ENCODE results near the gene DNAH8.

DNAH8 gene

DNA sequence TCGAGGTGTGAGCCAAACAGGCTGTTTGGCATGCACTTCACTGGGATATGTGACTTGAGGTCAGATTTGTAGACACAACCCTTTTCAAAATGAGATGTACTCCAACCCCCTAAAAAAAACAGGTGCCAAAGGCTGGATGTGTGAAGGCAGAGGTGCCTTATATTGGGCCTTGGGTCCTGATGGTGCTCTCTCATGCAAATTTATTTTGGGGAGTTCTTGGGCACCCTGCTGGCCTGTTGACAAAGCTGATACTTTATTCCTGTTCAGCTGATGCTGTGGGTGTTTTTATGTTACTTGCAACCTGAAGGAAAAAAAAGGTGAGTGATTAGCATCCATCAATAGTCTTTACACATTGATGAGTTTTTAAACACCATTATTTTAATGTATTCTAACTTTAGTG lies 121.5 kb downstream of the DNAH8 start:
- Histone ChIP-seq H3K9me3 (no peaks in the 10 kb centered on the region), H3K4me1 (ENCODE audit: control insufficient read depth in 1 of 2, insufficient read depth in 1 of 2, low read depth in 1 of 2, low read length in 1 of 2) (no peaks in the 10 kb centered on the region), H3K36me3 (no peaks in the 10 kb centered on the region), H3K4me3 (ENCODE audit: low read depth in 1 of 2, low read length in 1 of 2) (no peak overlapping the region), H3K27me3 (no peaks in the 10 kb centered on the region), H3K27ac (no peak overlapping the region)
- TF ChIP-seq CTCF (IDR thresholded peaks at IDR 0.05) = no peak

DNA sequence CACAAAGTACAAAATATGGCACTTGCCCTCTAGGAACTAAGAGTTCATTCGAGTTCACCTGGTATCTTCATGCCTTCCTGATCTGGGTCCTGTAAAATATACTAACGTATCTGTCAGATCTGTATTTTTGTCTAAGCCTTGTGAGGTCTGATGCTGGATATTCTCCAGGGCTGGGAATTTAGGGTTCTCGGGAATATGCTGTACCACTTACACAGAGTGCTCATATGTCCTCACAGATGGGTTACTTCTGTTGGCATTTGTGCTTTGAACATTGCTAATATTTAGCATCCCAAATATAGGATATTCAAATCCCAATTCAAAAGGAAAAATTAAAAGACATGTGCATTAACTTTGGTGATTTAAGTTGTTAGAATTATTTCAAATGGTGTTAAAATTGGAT lies 122.0 kb downstream of the DNAH8 start:
- H3K4me3 ChIP-seq (ENCODE audit: low read depth in 1 of 2, low read length in 1 of 2) = no peak overlapping the region
- no peaks in the 10 kb centered on the region for H3K27me3 ChIP-seq
- TF ChIP-seq CTCF (IDR thresholded peaks at IDR 0.05) = no peak
- no peak overlapping the region for H3K27ac ChIP-seq
- no peaks in the 10 kb centered on the region for H3K4me1 ChIP-seq (ENCODE audit: control insufficient read depth in 1 of 2, insufficient read depth in 1 of 2, low read depth in 1 of 2, low read length in 1 of 2)
- no peaks in the 10 kb centered on the region for H3K36me3 ChIP-seq
- no peaks in the 10 kb centered on the region for H3K9me3 ChIP-seq

DNA sequence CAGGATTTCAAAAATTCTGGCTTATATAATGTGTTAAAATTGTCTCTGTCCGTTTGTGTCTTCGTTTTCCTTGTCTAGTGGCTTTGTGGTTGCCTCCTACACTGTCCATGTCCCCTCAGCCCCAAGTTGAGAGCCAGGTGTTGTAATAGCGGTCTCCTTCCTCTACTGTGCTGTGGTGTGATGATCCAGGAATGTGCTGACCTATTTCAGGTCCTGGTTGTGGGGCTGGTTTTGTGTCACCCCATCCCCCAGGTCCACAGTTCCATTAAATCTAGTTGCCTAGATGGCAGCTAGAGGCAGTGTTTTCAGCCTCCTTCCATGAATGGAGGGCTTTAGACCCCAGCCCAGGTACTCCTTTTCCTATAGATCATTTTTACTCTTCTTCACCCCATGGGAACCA lies 128.7 kb downstream of the DNAH8 start:
- H3K4me3 ChIP-seq (ENCODE audit: low read depth in 1 of 2, low read length in 1 of 2) = no peak overlapping the region
- H3K27me3 ChIP-seq = no peaks in the 10 kb centered on the region
- no peak overlapping the region for H3K27ac ChIP-seq
- H3K4me1 ChIP-seq (ENCODE audit: control insufficient read depth in 1 of 2, insufficient read depth in 1 of 2, low read depth in 1 of 2, low read length in 1 of 2) = no peaks in the 10 kb centered on the region
- TF ChIP-seq CTCF (IDR thresholded peaks at IDR 0.05) = no peak
- H3K36me3 ChIP-seq = no peaks in the 10 kb centered on the region
- no peaks in the 10 kb centered on the region for H3K9me3 ChIP-seq

GRCh38 chr6:38845931-38846330 lies 130.8 kb downstream of the DNAH8 start:
- Histone ChIP-seq H3K4me1 (ENCODE audit: control insufficient read depth in 1 of 2, insufficient read depth in 1 of 2, low read depth in 1 of 2, low read length in 1 of 2) (no peaks in the 10 kb centered on the region), H3K27me3 (no peaks in the 10 kb centered on the region), H3K27ac (no peak overlapping the region), H3K9me3 (no peaks in the 10 kb centered on the region), H3K36me3 (no peaks in the 10 kb centered on the region), H3K4me3 (ENCODE audit: low read depth in 1 of 2, low read length in 1 of 2) (no peak overlapping the region)
- no peak for TF ChIP-seq CTCF (IDR thresholded peaks at IDR 0.05)

DNA sequence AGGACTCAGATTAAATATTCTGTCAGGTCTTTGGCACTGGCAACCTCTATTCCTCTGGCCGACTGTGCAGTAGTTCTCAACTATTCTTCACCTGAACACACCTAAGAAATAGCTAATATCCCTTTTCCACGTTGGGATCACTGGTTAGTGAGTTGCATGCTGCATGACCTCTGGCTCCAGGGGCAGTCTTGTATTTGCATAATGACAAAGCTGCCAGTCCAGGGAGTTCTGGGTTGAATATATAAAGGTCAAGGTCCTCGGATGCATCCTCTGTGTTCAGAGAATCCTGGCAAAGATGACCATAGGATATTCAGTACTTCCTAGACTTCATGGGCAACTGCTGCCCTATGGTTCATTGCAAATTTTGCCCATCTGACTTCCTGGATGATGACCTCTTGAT lies 131.2 kb downstream of the DNAH8 start:
- H3K27ac ChIP-seq = no peak overlapping the region
- TF ChIP-seq CTCF (IDR thresholded peaks at IDR 0.05) = no peak
- H3K4me1 ChIP-seq (ENCODE audit: control insufficient read depth in 1 of 2, insufficient read depth in 1 of 2, low read depth in 1 of 2, low read length in 1 of 2) = no peaks in the 10 kb centered on the region
- peaks cover 3% of the 10 kb centered on the region for H3K27me3 ChIP-seq
- H3K36me3 ChIP-seq = no peaks in the 10 kb centered on the region
- no peak overlapping the region for H3K4me3 ChIP-seq (ENCODE audit: low read depth in 1 of 2, low read length in 1 of 2)
- no peaks in the 10 kb centered on the region for H3K9me3 ChIP-seq

- no peak for TF ChIP-seq CTCF (IDR thresholded peaks at IDR 0.05)
- H3K4me1 ChIP-seq (ENCODE audit: control insufficient read depth in 1 of 2, insufficient read depth in 1 of 2, low read depth in 1 of 2, low read length in 1 of 2) = no peaks in the 10 kb centered on the region
- H3K27me3 ChIP-seq = peaks cover 3% of the 10 kb centered on the region
- H3K9me3 ChIP-seq = no peaks in the 10 kb centered on the region
- no peak overlapping the region for H3K4me3 ChIP-seq (ENCODE audit: low read depth in 1 of 2, low read length in 1 of 2)
- H3K27ac ChIP-seq = no peak overlapping the region
- H3K36me3 ChIP-seq = no peaks in the 10 kb centered on the region
These were observed 131.7 kb downstream of the DNAH8 start for GRCh38 chr6:38846844-38847243.
